Middle frontal gyrus (tissue), 1 donor: Measurements from ENCODE around the gene TRAPPC11.

Experiments used
- DNase-seq: peaks from one replicate; pipeline ENCODE4 v3.0.0-alpha.2; 2015; ENCODE audit warnings: low spot score; ENCODE audit errors: extremely low spot score

The TRAPPC11 gene

DNA sequence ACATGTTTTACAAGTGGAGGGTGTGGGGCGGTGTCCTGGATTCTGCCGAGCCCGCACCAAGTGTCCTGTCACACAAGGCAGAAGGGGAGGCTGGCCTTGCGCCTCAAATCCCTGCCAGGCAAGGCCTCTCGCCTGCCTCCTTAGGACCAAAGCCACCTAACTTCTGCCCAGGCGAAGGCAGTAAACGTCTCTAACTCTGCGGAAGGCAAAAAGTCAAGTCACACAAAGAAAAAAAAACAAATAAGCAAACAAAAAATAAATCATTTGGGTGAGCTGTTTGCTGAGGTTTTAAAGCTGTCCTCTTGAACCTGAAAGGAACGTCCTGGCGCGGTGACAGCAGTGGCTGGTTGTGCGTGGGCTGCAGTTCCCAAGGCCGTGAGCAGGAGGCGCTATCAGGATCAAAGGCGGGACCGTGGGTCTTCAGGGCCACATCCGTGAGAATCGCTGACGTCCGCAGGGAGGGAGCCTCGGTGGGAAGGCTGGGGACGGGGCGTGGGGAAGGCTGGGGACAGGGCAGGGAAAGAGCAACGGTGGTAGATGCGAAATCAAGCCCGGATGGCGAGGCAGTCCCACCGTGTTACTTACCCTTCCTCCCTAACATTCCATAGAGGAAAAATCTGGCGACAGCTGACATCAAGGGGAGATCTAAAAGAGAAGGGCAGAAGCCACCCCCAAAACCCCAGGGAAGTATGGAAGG, 99.1 kb downstream of the TRAPPC11 start:
- DNase-seq, result no peak

DNA sequence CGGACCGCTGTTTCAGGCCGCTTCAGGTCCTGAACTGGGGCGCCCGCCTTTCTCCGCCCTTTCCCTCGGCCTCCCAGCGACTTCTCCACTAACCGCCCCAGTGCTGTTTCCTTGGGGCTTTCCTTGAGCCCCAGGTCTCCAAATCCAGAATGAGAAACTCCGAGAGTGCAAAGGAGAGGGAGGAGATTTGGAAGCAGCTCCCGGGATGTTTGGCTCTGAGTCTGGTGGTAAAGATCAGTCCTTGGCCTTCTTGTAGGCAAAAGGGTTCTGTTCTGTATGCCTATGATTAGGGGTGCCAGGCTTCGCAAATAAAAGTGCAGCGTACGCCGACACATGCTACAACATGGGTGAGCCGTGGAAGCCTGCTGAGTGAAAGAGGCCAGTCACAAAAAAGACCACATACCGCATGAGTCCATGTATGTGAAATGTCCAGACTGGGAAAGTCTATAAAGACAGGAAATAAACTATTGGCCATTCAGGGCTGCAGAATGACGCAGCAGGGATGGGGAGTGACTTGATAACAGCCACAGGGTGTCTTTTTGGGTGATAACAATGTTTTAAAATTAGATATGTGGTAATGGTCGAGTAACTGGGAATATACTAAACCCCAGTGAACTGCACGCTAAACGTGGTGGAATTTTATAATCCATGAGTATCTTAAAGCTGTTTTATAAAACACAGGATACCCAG, 99.8 kb downstream of the TRAPPC11 start:
- DNase-seq, result no peak

DNA sequence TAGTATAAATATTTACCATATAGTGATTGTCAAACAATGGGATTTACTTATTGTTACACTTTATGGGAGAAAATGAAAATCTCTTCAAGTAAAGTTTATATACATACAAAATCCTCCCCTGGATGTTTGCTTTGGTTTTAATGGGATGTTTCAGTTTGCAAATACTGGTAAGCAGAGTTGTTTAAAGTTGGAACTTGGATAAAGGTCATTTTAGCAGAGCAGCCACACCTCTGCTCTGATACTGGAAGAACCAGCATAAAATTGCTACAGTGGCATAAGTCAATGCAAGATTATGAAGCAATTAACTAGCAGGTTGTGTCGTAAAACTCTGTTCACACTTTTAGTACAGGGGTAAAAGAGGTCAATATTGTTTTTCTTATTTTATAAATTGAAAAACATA, 101.2 kb downstream of the TRAPPC11 start:
- DNase-seq, result no peak
